ENCODE data around the gene PRSS36. TPM values are rescaled to one million over a fixed set of nuclear protein-coding genes. Genes with fewer than 3 reads are reported as not detected.

Gene PRSS36
- total RNA-seq, 1 experiment from 2014 or later = 0.66 TPM

GRCh38 chr16:31129568-31130335 is 20.1 kb downstream of the PRSS36 start:
- DNase-seq = no peak
- Histone ChIP-seq H3K27ac (ENCODE audit: insufficient read length, low read depth, low read length) (no peak overlapping the region), H3K4me1 (ENCODE audit: insufficient read depth, low read length) (peaks cover 15% of the 10 kb centered on the region; the same call in 1 of the 2 replicates), H3K23ac (ENCODE audit: insufficient read length, low read depth, low read length) (no peak overlapping the region), H2BK12ac (ENCODE audit: insufficient read length, low read depth, low read length) (no peak overlapping the region), H3K18ac (ENCODE audit: insufficient read length, low read depth, low read length) (no peak overlapping the region), H3K4me2 (ENCODE audit: insufficient read depth, insufficient read length, low read length) (no peak overlapping the region), H3K79me2 (ENCODE audit: insufficient read depth, low read length) (peaks cover 4% of the 10 kb centered on the region; the same call in 1 of the 2 replicates), H4K5ac (ENCODE audit: insufficient read length, low read depth, low read length) (no peak overlapping the region), H3K27me3 (ENCODE audit: insufficient read depth, low read length) (no peaks in the 10 kb centered on the region), H3K9ac (ENCODE audit: extremely low read depth, insufficient read length, low read length) (no peak overlapping the region), H2AFZ (ENCODE audit: low read length) (no peak overlapping the region), H3K9me3 (ENCODE audit: control insufficient read depth, low read depth, low read length) (no peaks in the 10 kb centered on the region), H2BK120ac (ENCODE audit: low read depth, low read length, poor library complexity, severe bottlenecking) (no peak overlapping the region), H3K79me1 (ENCODE audit: insufficient read depth, low read depth, low read length, poor library complexity, severe bottlenecking) (peaks cover 5% of the 10 kb centered on the region), H2BK15ac (ENCODE audit: low read depth, low read length) (no peak overlapping the region), H4K8ac (replicated peaks; ENCODE audit: insufficient read length, low read depth, low read length) (no peak overlapping the region), H2BK20ac (ENCODE audit: low read depth, low read length, poor library complexity, severe bottlenecking) (no peak overlapping the region), H4K91ac (ENCODE audit: insufficient read length, low read depth, low read length) (no peak overlapping the region), H4K20me1 (ENCODE audit: control insufficient read depth, insufficient read depth, insufficient read length) (no peaks in the 10 kb centered on the region), H3K4ac (ENCODE audit: low read depth, low read length) (no peak overlapping the region), H3K56ac (ENCODE audit: insufficient read length, low read depth, low read length) (no peak overlapping the region), H3K23me2 (ENCODE audit: insufficient read length, low read depth, low read length, poor library complexity, severe bottlenecking) (peaks cover 5% of the 10 kb centered on the region), H3T11ph (ENCODE audit: low read length) (no peak overlapping the region), H3K14ac (ENCODE audit: insufficient read depth, low read length) (no peak overlapping the region; the same call in 1 of the 2 replicates), H2AK5ac (ENCODE audit: insufficient read length, low read length) (no peak overlapping the region), H2BK5ac (ENCODE audit: insufficient read length, low read length) (no peak overlapping the region)
- H3K27me3 Mint-ChIP-seq (ENCODE audit: low read depth) = no peaks in the 10 kb centered on the region
- WGBS (ENCODE audit: extremely low coverage, insufficient read length, low lambda C conversion rate) = no CpG with 5 or more reads among the region's 29 CpGs
- no peak overlapping the region for H3K4me3 Mint-ChIP-seq
- no peak for TF ChIP-seq CTCF (conservative IDR thresholded peaks at IDR 0.05)
- H3K9me3 Mint-ChIP-seq = no peaks in the 10 kb centered on the region
- H3K4me1 Mint-ChIP-seq = peaks cover 38 to 41% of the 10 kb centered on the region in 2 experiments
- H3K36me3 Mint-ChIP-seq (ENCODE audit: insufficient read depth in 1 of 3, low read depth in 3 of 3) = peaks cover 29 to 50% (median 45%) of the 10 kb centered on the region in 3 experiments
- peak overlapping the region in 2 of 3 experiments; percentile 76 to 90; a peak in 2 of 7 replicates for H3K27ac Mint-ChIP-seq

Measured in H9 (cell line).